ENCODE data around the gene AGTPBP1. TPM values are rescaled to one million over a fixed set of nuclear protein-coding genes. Genes with fewer than 3 reads are reported as not detected.
"Not testable (repeated sequence)": the region's sequence is repeated elsewhere in the genome, so short reads cannot be mapped to it uniquely, and the experiment has no call there.

AGTPBP1 gene
- total RNA-seq, 2 experiments from 2014 or later: 39.3 to 41.8 TPM

GRCh38 chr9:85741095-85741874 is 469 bp downstream of the AGTPBP1 start:
- Mint-ChIP-seq H3K36me3 (ENCODE audit: low read depth) (no peaks in the 10 kb centered on the region), H3K9me3 (no peaks in the 10 kb centered on the region), H3K27ac (peak overlapping the region; percentile 87), H3K4me1 (peaks cover 49% of the 10 kb centered on the region), H3K4me3 (peak overlapping the region; percentile 80), H3K27me3 (peaks cover 4% of the 10 kb centered on the region)
- peak; percentile 63 for DNase-seq
- ChIA-PET CTCF (interaction anchor here (1.0 to 2.5 kb wide), 5 partner anchors 41 to 131 kb away, joined by 3 to 15 read pairs (median 6); no protein-coding TSS in a partner anchor), POLR2A (interaction anchor here (0.7 to 2.1 kb wide), 8 partner anchors 14 to 1762 kb away, joined by 3 to 9 read pairs (median 5); partner anchors contain the start of genes HNRNPK, ISCA1 and NAA35)

- POLR2A ChIA-PET: interaction anchor here (0.8 to 2.1 kb wide), 7 partner anchors 13 to 1761 kb away, joined by 3 to 9 read pairs (median 5); partner anchors contain the start of genes HNRNPK, ISCA1 and NAA35
Observed at GRCh38 chr9:85740787-85741094, 1.0 kb downstream of the AGTPBP1 start.

GRCh38 chr9:85738509-85738908 is 3.2 kb downstream of the AGTPBP1 start:
- CTCF ChIA-PET: interaction anchor here (1.0 to 2.0 kb wide), 2 partner anchors 22 to 40 kb away, joined by 3 to 8 read pairs; no protein-coding TSS in a partner anchor
- no peaks in the 10 kb centered on the region for H3K9me3 Mint-ChIP-seq
- H3K36me3 Mint-ChIP-seq (ENCODE audit: low read depth): peaks cover 10% of the 10 kb centered on the region
- no peak overlapping the region for H3K27ac Mint-ChIP-seq
- H3K4me3 Mint-ChIP-seq: no peak overlapping the region
- no peak for DNase-seq
- peaks cover 49% of the 10 kb centered on the region for H3K4me1 Mint-ChIP-seq
- POLR2A ChIA-PET: interaction anchor here (0.9 to 1.4 kb wide), 2 partner anchors 9 to 12 kb away, joined by 3 to 6 read pairs; no protein-coding TSS in a partner anchor
- no peaks in the 10 kb centered on the region for H3K27me3 Mint-ChIP-seq

More at GRCh38 chr9:85740787-85741094, 1.0 kb downstream of the AGTPBP1 start:
- peak overlapping the region; percentile 87 for H3K27ac Mint-ChIP-seq
- DNase-seq: no peak
- peak overlapping the region; percentile 80 for H3K4me3 Mint-ChIP-seq
- peaks cover 4% of the 10 kb centered on the region for H3K27me3 Mint-ChIP-seq
- no peaks in the 10 kb centered on the region for H3K36me3 Mint-ChIP-seq (ENCODE audit: low read depth)
- CTCF ChIA-PET: interaction anchor here (1.4 to 2.5 kb wide), 3 partner anchors 40 to 130 kb away, joined by 3 to 15 read pairs (median 7); no protein-coding TSS in a partner anchor
- H3K4me1 Mint-ChIP-seq: peaks cover 46% of the 10 kb centered on the region
- H3K9me3 Mint-ChIP-seq: no peaks in the 10 kb centered on the region

- no peak for DNase-seq
- Mint-ChIP-seq H3K4me1 (peaks cover 49% of the 10 kb centered on the region), H3K27me3 (no peaks in the 10 kb centered on the region), H3K36me3 (ENCODE audit: low read depth) (peaks cover 15% of the 10 kb centered on the region), H3K4me3 (no peak overlapping the region), H3K27ac (no peak overlapping the region), H3K9me3 (no peaks in the 10 kb centered on the region)
- POLR2A ChIA-PET: interaction anchor here (0.9 to 1.4 kb wide), 2 partner anchors 8 to 11 kb away, joined by 3 to 6 read pairs; no protein-coding TSS in a partner anchor
- CTCF ChIA-PET: interaction anchor here (2.0 kb wide), 1 partner anchor 39 kb away, joined by 8 read pairs; no protein-coding TSS in a partner anchor
Observed at GRCh38 chr9:85737671-85738070, 4.1 kb downstream of the AGTPBP1 start.

GRCh38 chr9:85730916-85731630 is 10.7 kb downstream of the AGTPBP1 start:
- Mint-ChIP-seq H3K4me3 (no peak overlapping the region), H3K36me3 (ENCODE audit: low read depth) (peaks cover 23% of the 10 kb centered on the region), H3K27me3 (no peaks in the 10 kb centered on the region), H3K27ac (no peak overlapping the region), H3K4me1 (peaks cover 53% of the 10 kb centered on the region), H3K9me3 (peaks cover 2% of the 10 kb centered on the region)
- ChIA-PET POLR2A (no interaction called here), CTCF (no interaction called here)
- no peak for DNase-seq

GRCh38 chr9:85729882-85730281 is 11.9 kb downstream of the AGTPBP1 start:
- Mint-ChIP-seq H3K4me1 (peaks cover 51% of the 10 kb centered on the region), H3K9me3 (peaks cover 2% of the 10 kb centered on the region), H3K36me3 (ENCODE audit: low read depth) (peaks cover 21% of the 10 kb centered on the region), H3K4me3 (no peak overlapping the region), H3K27me3 (no peaks in the 10 kb centered on the region), H3K27ac (no peak overlapping the region)
- POLR2A ChIA-PET: interaction anchor here (1.1 kb wide), 1 partner anchor 9 kb away, joined by 6 read pairs; no protein-coding TSS in a partner anchor
- CTCF ChIA-PET: no interaction called here
- no peak for DNase-seq

GRCh38 chr9:85727500-85727899 is 14.3 kb downstream of the AGTPBP1 start:
- ChIA-PET CTCF (no interaction called here), POLR2A (interaction anchor here (0.9 to 1.5 kb wide), 2 partner anchors 11 to 13 kb away, joined by 3 to 5 read pairs; no protein-coding TSS in a partner anchor)
- Mint-ChIP-seq H3K27me3 (no peaks in the 10 kb centered on the region), H3K36me3 (ENCODE audit: low read depth) (peaks cover 24% of the 10 kb centered on the region), H3K27ac (no peak overlapping the region), H3K9me3 (peaks cover under 1% of the 10 kb centered on the region), H3K4me3 (no peak overlapping the region), H3K4me1 (peaks cover 51% of the 10 kb centered on the region)
- DNase-seq: no peak

GRCh38 chr9:85726737-85727136 is 15.0 kb downstream of the AGTPBP1 start:
- H3K36me3 Mint-ChIP-seq (ENCODE audit: low read depth): peaks cover 29% of the 10 kb centered on the region
- peaks cover 51% of the 10 kb centered on the region for H3K4me1 Mint-ChIP-seq
- H3K27me3 Mint-ChIP-seq: no peaks in the 10 kb centered on the region
- peaks cover 4% of the 10 kb centered on the region for H3K9me3 Mint-ChIP-seq
- ChIA-PET POLR2A (interaction anchor here (0.9 to 1.5 kb wide), 2 partner anchors 11 to 13 kb away, joined by 3 to 5 read pairs; no protein-coding TSS in a partner anchor), CTCF (interaction anchor here (0.7 to 1.0 kb wide), 2 partner anchors 11 to 29 kb away, joined by 3 read pairs; no protein-coding TSS in a partner anchor)
- DNase-seq: no peak
- H3K4me3 Mint-ChIP-seq: no peak overlapping the region
- no peak overlapping the region for H3K27ac Mint-ChIP-seq

- DNase-seq: peak; percentile 70
- H3K36me3 Mint-ChIP-seq (ENCODE audit: low read depth): peaks cover 43% of the 10 kb centered on the region
- H3K27ac Mint-ChIP-seq: peak overlapping the region; percentile 54
- peaks cover 17% of the 10 kb centered on the region for H3K9me3 Mint-ChIP-seq
- POLR2A ChIA-PET: interaction anchor here (1.0 to 1.7 kb wide), 2 partner anchors 16 to 18 kb away, joined by 3 to 9 read pairs; partner anchors contain the start of gene AGTPBP1
- CTCF ChIA-PET: interaction anchor here (1.3 kb wide), 1 partner anchor 9 kb away, joined by 3 read pairs; no protein-coding TSS in a partner anchor
- peaks cover 47% of the 10 kb centered on the region for H3K4me1 Mint-ChIP-seq
- no peak overlapping the region for H3K4me3 Mint-ChIP-seq
- H3K27me3 Mint-ChIP-seq: no peaks in the 10 kb centered on the region
Observed at GRCh38 chr9:85723215-85723614, 18.5 kb downstream of the AGTPBP1 start.

- H3K27me3 Mint-ChIP-seq, H3K4me3 Mint-ChIP-seq, CTCF ChIA-PET, H3K27ac Mint-ChIP-seq, DNase-seq, POLR2A ChIA-PET: not testable (repeated sequence)
- Mint-ChIP-seq H3K9me3 (peaks cover 17% of the 10 kb centered on the region), H3K36me3 (ENCODE audit: low read depth) (peaks cover 37% of the 10 kb centered on the region), H3K4me1 (peaks cover 50% of the 10 kb centered on the region)
Observed at GRCh38 chr9:85719411-85719810, 22.3 kb downstream of the AGTPBP1 start.

GRCh38 chr9:85717818-85718217 is 23.9 kb downstream of the AGTPBP1 start:
- H3K4me3 Mint-ChIP-seq, POLR2A ChIA-PET, H3K27me3 Mint-ChIP-seq: not testable (repeated sequence)

GRCh38 chr9:85717220-85717619 is 24.5 kb downstream of the AGTPBP1 start:
- Mint-ChIP-seq H3K27me3 (no peaks in the 10 kb centered on the region), H3K9me3 (peaks cover 16% of the 10 kb centered on the region), H3K36me3 (ENCODE audit: low read depth) (peaks cover 26% of the 10 kb centered on the region), H3K4me3 (no peak overlapping the region), H3K27ac (no peak overlapping the region), H3K4me1 (peaks cover 34% of the 10 kb centered on the region)
- CTCF ChIA-PET: no interaction called here
- no peak for DNase-seq
- POLR2A ChIA-PET: no interaction called here

More at GRCh38 chr9:85717818-85718217, 23.9 kb downstream of the AGTPBP1 start:
- H3K36me3 Mint-ChIP-seq (ENCODE audit: low read depth): peaks cover 29% of the 10 kb centered on the region
- CTCF ChIA-PET, H3K27ac Mint-ChIP-seq, DNase-seq: not testable (repeated sequence)
- H3K4me1 Mint-ChIP-seq: peaks cover 36% of the 10 kb centered on the region
- peaks cover 17% of the 10 kb centered on the region for H3K9me3 Mint-ChIP-seq
